IPS DF 19.7 (cell line): Measurements from ENCODE around the gene TNFRSF11A.

Experiments used
- DNase-seq: peaks from one replicate; pipeline ENCODE4 v3.0.0-alpha.2; 2013; ENCODE audit warnings: low read depth, low spot score

TNFRSF11A gene

GRCh38 chr18:62343316-62343715 lies 18.2 kb downstream of the TNFRSF11A start:
- DNase-seq = no peak

GRCh38 chr18:62345909-62346308 lies 20.8 kb downstream of the TNFRSF11A start:
- no peak for DNase-seq

- DNase-seq = no peak
Observed at GRCh38 chr18:62346333-62347088, 21.4 kb downstream of the TNFRSF11A start.

GRCh38 chr18:62347089-62347506 lies 22.0 kb downstream of the TNFRSF11A start:
- no peak for DNase-seq

GRCh38 chr18:62348474-62348873 lies 23.4 kb downstream of the TNFRSF11A start:
- DNase-seq = no peak

DNA sequence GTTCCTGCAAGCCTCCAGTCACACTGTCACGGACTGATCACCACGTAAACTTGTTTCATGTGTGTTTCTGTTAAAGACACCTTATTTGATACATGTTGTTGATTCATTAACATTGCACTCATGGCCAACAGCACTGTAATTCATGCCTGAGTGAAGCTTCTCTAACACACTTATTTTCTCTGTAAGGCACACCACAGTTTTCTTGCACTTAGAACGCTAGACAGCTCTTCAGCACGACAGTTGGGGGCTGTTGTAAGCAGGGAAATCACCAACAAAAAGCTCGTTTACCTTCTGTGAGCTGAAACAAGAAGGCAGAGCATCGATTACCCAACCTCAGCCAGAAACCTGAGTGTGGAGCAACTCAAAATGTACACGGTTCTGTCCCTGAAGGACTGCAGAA lies 28.1 kb downstream of the TNFRSF11A start:
- no peak for DNase-seq

DNA sequence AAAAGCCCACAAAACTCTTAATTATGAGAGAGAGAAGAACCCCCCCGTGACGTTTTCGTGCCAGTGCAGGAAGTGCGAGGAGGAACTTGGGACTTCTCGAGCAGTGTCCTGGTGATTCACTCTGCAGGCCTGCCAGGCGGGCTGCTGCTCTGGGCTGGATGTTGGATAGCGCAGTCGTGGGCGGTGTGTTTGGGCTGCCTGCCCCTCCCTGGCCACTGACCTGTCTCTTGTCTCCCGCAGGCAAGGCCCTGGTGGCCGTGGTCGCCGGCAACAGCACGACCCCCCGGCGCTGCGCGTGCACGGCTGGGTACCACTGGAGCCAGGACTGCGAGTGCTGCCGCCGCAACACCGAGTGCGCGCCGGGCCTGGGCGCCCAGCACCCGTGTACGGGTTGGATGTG lies 29.0 kb downstream of the TNFRSF11A start:
- no peak for DNase-seq

DNA sequence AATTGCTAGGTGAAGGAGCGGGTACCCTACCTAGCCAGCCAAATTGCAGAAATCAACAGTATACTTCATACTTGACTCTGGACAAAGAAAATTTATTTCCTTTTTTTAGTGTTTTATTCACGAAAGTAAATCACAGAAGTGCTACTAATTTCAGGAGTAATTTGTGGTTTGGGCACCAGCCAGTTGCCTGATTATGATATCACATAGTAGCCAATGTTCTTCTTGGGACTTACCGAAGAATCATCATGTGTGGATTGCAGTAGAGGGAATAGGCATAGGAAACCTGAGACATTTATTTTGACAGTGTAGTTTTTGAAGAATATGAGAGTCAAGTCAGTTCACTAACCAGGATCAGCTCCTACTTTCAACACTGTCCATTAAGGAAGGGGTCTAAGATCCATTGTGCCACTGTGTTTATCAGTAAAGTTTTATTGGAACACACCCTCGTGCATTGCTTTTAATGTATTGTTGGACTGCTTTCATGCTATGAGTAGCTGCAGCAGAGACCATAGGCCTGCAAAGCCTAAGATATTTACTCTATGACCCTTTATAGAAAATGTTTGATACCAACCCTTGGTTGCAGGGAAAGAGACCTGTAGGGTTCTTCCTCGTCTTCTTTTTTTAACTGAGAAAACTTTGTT lies 32.1 kb downstream of the TNFRSF11A start:
- no peak for DNase-seq

DNA sequence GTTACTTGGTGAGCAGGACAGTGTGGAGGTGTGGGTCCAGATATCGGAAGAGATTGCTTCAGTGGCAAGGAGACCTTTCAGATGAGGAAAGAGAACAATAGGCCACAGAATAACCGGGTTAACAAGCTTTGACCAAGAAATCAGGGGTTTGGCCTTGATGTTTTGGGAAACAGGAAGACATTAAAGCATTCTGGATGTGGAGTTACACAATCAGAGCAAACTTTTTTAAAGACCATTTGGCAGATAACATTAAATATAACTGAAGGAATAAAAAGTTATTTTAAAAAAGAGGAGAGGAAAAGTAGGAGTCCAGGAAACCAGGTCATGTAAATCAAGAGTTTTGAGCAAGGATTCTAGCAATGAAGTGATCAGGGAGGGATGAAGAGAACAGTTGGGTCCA lies 35.7 kb downstream of the TNFRSF11A start:
- DNase-seq = no peak

- DNase-seq = no peak
Observed at GRCh38 chr18:62361288-62361687, 36.2 kb downstream of the TNFRSF11A start.

- no peak for DNase-seq
Observed at GRCh38 chr18:62364558-62364957, 39.4 kb downstream of the TNFRSF11A start.

DNA sequence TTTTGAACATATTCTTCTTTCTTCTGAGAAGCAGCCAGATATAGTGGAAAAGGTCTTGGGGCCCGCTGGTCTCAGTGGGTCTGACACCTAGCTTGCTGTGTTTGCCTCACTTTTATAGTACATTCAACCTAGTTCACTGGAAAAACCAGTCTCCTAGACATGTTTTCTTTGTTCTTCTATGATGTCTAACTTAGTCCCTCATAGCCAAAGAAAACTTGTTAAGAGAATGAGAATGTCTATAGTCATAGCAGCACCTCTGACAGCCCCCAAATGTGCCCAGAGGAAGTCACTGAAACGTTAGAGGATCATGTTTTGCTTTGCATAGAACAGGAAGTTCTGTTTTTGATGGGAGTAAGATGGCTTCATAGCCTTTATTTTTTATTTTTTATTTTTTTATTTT lies 40.3 kb downstream of the TNFRSF11A start:
- no peak for DNase-seq

- peak; percentile 57 for DNase-seq
Observed at GRCh38 chr18:62366992-62367391, 41.9 kb downstream of the TNFRSF11A start.

DNA sequence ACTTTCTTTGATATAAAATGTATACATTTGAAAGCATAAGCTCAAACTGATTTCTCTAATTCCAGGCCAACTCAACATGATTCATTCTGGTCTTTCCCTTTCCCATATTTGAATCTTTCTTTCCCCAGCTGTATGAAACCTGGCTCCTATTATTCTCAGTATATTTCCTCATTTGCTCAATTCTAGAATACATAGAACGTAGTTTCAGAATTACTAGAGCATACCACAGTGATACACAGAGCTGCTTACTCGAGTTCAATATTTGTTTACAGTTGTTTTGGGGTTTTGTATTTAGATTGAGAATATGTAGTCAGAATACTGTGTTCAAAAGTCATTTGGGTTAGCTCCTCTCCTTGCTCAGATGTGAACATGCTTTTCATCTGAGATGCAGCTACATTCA lies 43.0 kb downstream of the TNFRSF11A start:
- no peak for DNase-seq

DNA sequence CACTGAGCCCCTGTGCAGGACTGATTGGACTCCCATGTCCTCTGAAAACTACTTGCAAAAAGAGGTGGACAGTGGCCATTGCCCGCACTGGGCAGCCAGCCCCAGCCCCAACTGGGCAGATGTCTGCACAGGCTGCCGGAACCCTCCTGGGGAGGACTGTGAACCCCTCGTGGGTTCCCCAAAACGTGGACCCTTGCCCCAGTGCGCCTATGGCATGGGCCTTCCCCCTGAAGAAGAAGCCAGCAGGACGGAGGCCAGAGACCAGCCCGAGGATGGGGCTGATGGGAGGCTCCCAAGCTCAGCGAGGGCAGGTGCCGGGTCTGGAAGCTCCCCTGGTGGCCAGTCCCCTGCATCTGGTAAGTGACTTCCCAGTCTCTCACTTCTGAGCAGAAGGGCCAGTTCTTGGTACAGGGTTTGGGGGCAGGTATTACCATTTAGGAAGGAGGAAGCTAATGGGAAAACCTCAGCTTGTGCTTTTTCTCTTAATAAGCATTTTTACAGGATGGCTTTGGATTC lies 44.1 kb downstream of the TNFRSF11A start:
- no peak for DNase-seq

DNA sequence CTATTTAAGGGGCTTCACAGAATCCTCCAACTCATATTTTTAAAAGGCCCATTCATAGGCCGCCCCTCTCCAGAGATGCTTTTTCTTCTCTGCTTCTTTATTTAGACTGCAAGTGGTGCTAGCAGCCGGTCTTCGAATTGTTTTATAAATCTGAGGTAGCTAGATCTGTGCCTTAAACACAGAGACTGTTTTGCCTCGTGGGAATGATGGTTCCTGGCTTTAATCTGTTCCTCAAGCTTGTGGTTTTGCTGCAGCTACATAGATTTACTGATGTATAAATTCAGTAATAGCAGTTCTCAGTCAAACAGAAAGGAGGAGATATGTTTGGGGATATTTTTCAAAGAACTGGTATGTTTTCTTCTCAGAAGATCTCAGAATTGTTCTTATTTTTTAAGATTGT lies 45.3 kb downstream of the TNFRSF11A start:
- no peak for DNase-seq

- DNase-seq = no peak
Observed at GRCh38 chr18:62371436-62371835, 46.3 kb downstream of the TNFRSF11A start.

GRCh38 chr18:62372156-62372555 lies 47.0 kb downstream of the TNFRSF11A start:
- no peak for DNase-seq

DNA sequence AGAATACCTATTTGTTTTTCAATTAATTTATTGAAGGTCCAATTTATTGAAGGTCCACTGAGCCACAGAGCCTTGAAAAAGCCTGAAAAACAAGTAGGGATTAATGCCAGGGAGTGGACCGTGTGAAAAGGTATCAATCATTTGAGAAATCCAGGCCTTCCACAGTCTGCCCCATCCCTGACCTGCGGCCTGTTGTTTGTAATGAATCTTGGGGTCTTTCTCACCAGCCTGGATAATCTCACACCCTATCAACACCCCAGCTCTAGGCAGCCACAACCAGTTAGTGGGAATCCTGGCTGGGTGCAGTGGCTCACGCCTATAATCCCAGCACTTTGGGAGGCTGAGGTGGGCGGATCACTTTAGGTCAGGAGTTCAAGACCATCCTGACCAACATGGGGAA lies 47.8 kb downstream of the TNFRSF11A start:
- DNase-seq = no peak

DNA sequence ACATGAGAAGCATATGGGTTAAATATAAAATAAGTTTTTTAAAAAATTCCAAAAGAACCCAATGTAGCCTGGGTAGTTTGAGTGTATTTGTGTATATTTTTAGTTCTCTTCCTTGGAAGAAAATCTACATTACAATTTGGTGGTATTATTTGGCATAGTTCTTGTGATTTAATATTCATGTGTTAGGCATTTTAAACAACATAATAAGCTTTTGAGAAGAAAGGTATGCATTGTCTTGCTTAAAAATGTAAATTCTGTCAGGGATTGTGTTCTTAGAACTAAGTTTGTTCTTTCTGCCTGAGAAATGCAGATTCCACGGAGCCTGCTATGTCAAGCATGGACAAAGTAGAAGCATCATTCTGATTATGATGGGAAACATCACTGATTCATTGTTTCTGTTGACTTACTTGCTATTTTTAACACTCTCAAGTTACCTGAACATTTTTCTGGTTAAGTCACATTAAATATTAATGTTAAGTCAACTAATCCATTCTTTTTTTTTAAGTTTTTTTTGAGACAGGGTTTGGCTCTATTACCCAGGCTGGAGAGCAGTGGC lies 49.4 kb downstream of the TNFRSF11A start:
- DNase-seq = no peak

GRCh38 chr18:62377131-62377807 lies 52.2 kb downstream of the TNFRSF11A start:
- DNase-seq = no peak

DNA sequence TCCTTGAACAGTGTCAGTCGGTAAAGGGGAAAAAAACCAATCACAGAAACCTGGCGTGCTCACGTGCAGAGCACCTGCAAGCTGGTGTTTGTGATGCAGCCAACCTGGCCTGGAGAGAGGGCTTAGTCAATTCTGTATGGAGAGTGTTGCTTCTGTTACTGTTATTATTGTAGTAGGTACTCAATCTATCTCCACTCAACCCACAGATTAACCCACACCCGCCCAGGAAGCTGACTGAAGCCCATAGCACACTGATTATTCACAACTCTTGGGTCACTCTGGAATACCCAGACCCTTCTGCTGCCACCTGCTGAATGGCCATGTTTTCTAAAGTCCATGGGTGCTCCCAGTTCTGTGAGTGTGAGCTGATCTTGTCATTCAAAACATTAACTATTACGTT lies 53.9 kb downstream of the TNFRSF11A start:
- no peak for DNase-seq
